CD14-positive monocyte (primary cell): ENCODE measurements around the gene ECPAS. TPM values are rescaled to one million over a fixed set of nuclear protein-coding genes. Genes with fewer than 3 reads are reported as not detected.

Experiments
- DNase-seq, 3 donors: peaks; one replicate each; pipeline ENCODE4 v3.0.0-alpha.2; 2011 to 2022
- H2AFZ ChIP-seq: 2 replicates; pipeline ENCODE4 v1.6.0; 2012; ENCODE audit warnings: mild to moderate bottlenecking, low read depth, low read length, inconsistent platforms; ENCODE audit not compliant: insufficient read depth, poor library complexity, severe bottlenecking
- H3K27ac ChIP-seq, 2 donors: 1 replicate in 1 of 2; 2 replicates in 1 of 2; pipeline ENCODE4 v1.5.1; 2012 to 2013; ENCODE audit warnings: low read length in 2 of 2, control low read depth in 1 of 2, inconsistent platforms in 1 of 2, low read depth in 1 of 2, mild to moderate bottlenecking in 1 of 2
- H3K27me3 ChIP-seq, 2 donors: one replicate each; pipeline versions ENCODE4 v1.6.0 to v1.6.1; 2011 to 2013; ENCODE audit warnings: low read length in 2 of 2; ENCODE audit not compliant: control insufficient read depth in 2 of 2, insufficient read depth in 2 of 2
- H3K36me3 ChIP-seq, 2 donors: replicated peaks in 1 of 2; 1 replicate in 1 of 2; 2 replicates in 1 of 2; pipeline versions ENCODE4 v1.5.1 to v1.6.1; 2012 to 2013; ENCODE audit warnings: low read length in 2 of 2, control low read depth in 1 of 2, inconsistent platforms in 1 of 2, mild to moderate bottlenecking in 1 of 2; ENCODE audit not compliant: insufficient read depth in 2 of 2, control insufficient read depth in 1 of 2
- H3K4me1 ChIP-seq, 2 donors: 1 replicate in 1 of 2; 2 replicates in 1 of 2; pipeline versions ENCODE4 v1.5.1 to v1.6.1; 2012 to 2013; ENCODE audit warnings: low read length in 2 of 2, control low read depth in 1 of 2, inconsistent platforms in 1 of 2, mild to moderate bottlenecking in 1 of 2, moderate library complexity in 1 of 2; ENCODE audit not compliant: insufficient read depth in 2 of 2, control insufficient read depth in 1 of 2
- H3K4me2 ChIP-seq: replicated peaks from 2 replicates; pipeline ENCODE3; 2012; ENCODE audit warnings: low read length, moderate library complexity, mild to moderate bottlenecking; ENCODE audit not compliant: poor library complexity, severe bottlenecking; ENCODE audit errors: extremely low read depth
- H3K4me3 ChIP-seq, 3 experiments: fragments of 200-600 bp in 1 of 3; sonication (generic) in 1 of 3; replicated peaks in 1 of 3; 1 replicate in 2 of 3; 2 replicates in 1 of 3; pipeline ENCODE4 v1.5.1; 2011 to 2013; ENCODE audit warnings: low read length in 3 of 3, mild to moderate bottlenecking in 3 of 3, control low read depth in 2 of 3, low read depth in 2 of 3, inconsistent platforms in 1 of 3, moderate library complexity in 1 of 3
- H3K79me2 ChIP-seq: 2 replicates; pipeline ENCODE4 v1.6.0; 2012; ENCODE audit warnings: mild to moderate bottlenecking, control low read depth, inconsistent platforms, low read length, moderate library complexity; ENCODE audit not compliant: insufficient read depth
- H3K9ac ChIP-seq: 2 replicates; pipeline ENCODE4 v1.6.0; 2017; ENCODE audit warnings: low read length, mild to moderate bottlenecking; ENCODE audit not compliant: insufficient read depth, poor library complexity, severe bottlenecking
- H3K9me3 ChIP-seq, 2 donors: replicated peaks in 1 of 2; 1 replicate in 1 of 2; 2 replicates in 1 of 2; pipeline versions ENCODE4 v1.5.1 to v1.6.1; 2012 to 2013; ENCODE audit warnings: low read length in 2 of 2, control low read depth in 1 of 2; ENCODE audit not compliant: control insufficient read depth in 1 of 2, insufficient read depth in 1 of 2
- H4K20me1 ChIP-seq: 2 replicates; pipeline ENCODE4 v1.6.0; 2012; ENCODE audit warnings: mild to moderate bottlenecking, low read length, control low read depth, moderate library complexity; ENCODE audit not compliant: insufficient read depth
- H3K27ac Mint-ChIP-seq, 7 donors: one replicate each; pipeline ENCODE4 v1.8.0; 2020; ENCODE audit warnings: mild to moderate bottlenecking in 7 of 7, mixed read lengths in 7 of 7, moderate library complexity in 6 of 7, inconsistent platforms in 2 of 7
- H3K27me3 Mint-ChIP-seq, 3 donors: one replicate each; pipeline ENCODE4 v1.8.0; 2021 to 2022; ENCODE audit warnings: low read depth in 3 of 3, mild to moderate bottlenecking in 3 of 3, mixed read lengths in 3 of 3, moderate library complexity in 3 of 3, inconsistent platforms in 1 of 3
- H3K36me3 Mint-ChIP-seq, 2 donors: one replicate each; pipeline ENCODE4 v1.8.0; 2020; ENCODE audit warnings: mixed read lengths in 2 of 2, inconsistent platforms in 1 of 2, mild to moderate bottlenecking in 1 of 2
- H3K4me1 Mint-ChIP-seq: one replicate; pipeline ENCODE4 v1.8.0; 2020; ENCODE audit warnings: mild to moderate bottlenecking, mixed read lengths
- H3K4me3 Mint-ChIP-seq, 2 donors: one replicate each; pipeline ENCODE4 v1.8.0; 2020; ENCODE audit warnings: mild to moderate bottlenecking in 2 of 2, mixed read lengths in 2 of 2, moderate library complexity in 1 of 2
- H3K9me3 Mint-ChIP-seq, 7 donors: one replicate each; pipeline ENCODE4 v1.8.0; 2020 to 2022; ENCODE audit warnings: mixed read lengths in 7 of 7, mild to moderate bottlenecking in 6 of 7, moderate library complexity in 6 of 7, inconsistent platforms in 2 of 7
- CTCF ChIP-seq: fragments of 200-600 bp; IDR thresholded peaks from one replicate; pipeline ENCODE4 v1.8.0; 2022; ENCODE audit warnings: antibody characterized with exemption, mild to moderate bottlenecking
- WGBS: methylation state at CpG from one replicate; pipeline ENCODE4 v1.1.5; 2013; ENCODE audit warnings: missing lambda C conversion rate; ENCODE audit not compliant: insufficient coverage; 5-methylcytosine and 5-hydroxymethylcytosine counted together
- intact Hi-C, 2 donors: fragments of 100-400 bp; cut with micrococcal nuclease; formaldehyde crosslinking; loops; one replicate each; pipeline versions ENCODE4 v1.15.0 to v1.15.1; 2023
- polyA plus RNA-seq, 3 donors: library from polyadenylated mRNA; depleted of rRNA in 1 of 3; unstranded in 2 of 3; stranded (reverse) in 1 of 3; fragments of 300-500 nt in 2 of 3; fragments of >200 nt in 1 of 3; fragmentation: Illumina TruSeq in 2 of 3; gene quantifications; 1 replicate in 2 of 3; 2 replicates in 1 of 3; pipeline ENCODE4 v1.2.3, GENCODE V29; 2012 to 2021

Gene ECPAS
- polyA plus RNA-seq, 3 donors, result 7.4 to 27.6 (median 15.9) TPM

GRCh38 chr9:111502506-111502905, 18.3 kb upstream of the ECPAS start:
- TF ChIP-seq CTCF, result no peak

GRCh38 chr9:111501648-111502047, 17.5 kb upstream of the ECPAS start:
- Histone ChIP-seq H3K4me2 (no peak overlapping the region), H3K9ac (no peak overlapping the region), H3K27me3 (no peaks in the 10 kb centered on the region), H3K79me2 (no peaks in the 10 kb centered on the region), H3K4me3 (no peak overlapping the region), H4K20me1 (no peaks in the 10 kb centered on the region), H3K9me3 (peaks cover 0 to 5% of the 10 kb centered on the region in 2 donors), H3K36me3 (no peaks in the 10 kb centered on the region), H2AFZ (no peak overlapping the region), H3K27ac (no peak overlapping the region), H3K4me1 (no peaks in the 10 kb centered on the region)
- WGBS, result 90% methylated on average over 3 of the region's 6 CpGs
- no peaks in the 10 kb centered on the region for H3K36me3 Mint-ChIP-seq
- peaks cover 1 to 7% (median 1%) of the 10 kb centered on the region in 3 donors for H3K27me3 Mint-ChIP-seq
- intact Hi-C loops, result no loop called here
- no peak for TF ChIP-seq CTCF
- H3K4me3 Mint-ChIP-seq, result no peak overlapping the region
- no peak for DNase-seq
- H3K9me3 Mint-ChIP-seq, result peaks cover 0 to 12% (median 6%) of the 10 kb centered on the region in 7 donors
- no peak overlapping the region for H3K27ac Mint-ChIP-seq
- no peaks in the 10 kb centered on the region for H3K4me1 Mint-ChIP-seq

More at GRCh38 chr9:111502506-111502905, 18.3 kb upstream of the ECPAS start:
- no peak overlapping the region for H3K4me2 ChIP-seq
- H3K27me3 ChIP-seq, result no peaks in the 10 kb centered on the region
- no peak overlapping the region for H3K4me3 Mint-ChIP-seq
- no peak overlapping the region for H2AFZ ChIP-seq
- no peak overlapping the region for H3K27ac Mint-ChIP-seq
- H3K79me2 ChIP-seq, result no peaks in the 10 kb centered on the region
- no peaks in the 10 kb centered on the region for H4K20me1 ChIP-seq
- no peaks in the 10 kb centered on the region for H3K4me1 Mint-ChIP-seq
- peaks cover 0 to 17% (median 11%) of the 10 kb centered on the region in 7 donors for H3K9me3 Mint-ChIP-seq
- peaks cover 1 to 9% (median 1%) of the 10 kb centered on the region in 3 donors for H3K27me3 Mint-ChIP-seq
- no peak overlapping the region for H3K9ac ChIP-seq
- peaks cover 0 to 5% of the 10 kb centered on the region in 2 donors for H3K9me3 ChIP-seq
- intact Hi-C loops, result no loop called here
- 95% methylated on average over 3 of the region's 3 CpGs for WGBS
- H3K36me3 ChIP-seq, result no peaks in the 10 kb centered on the region
- no peak overlapping the region for H3K27ac ChIP-seq
- no peaks in the 10 kb centered on the region for H3K4me1 ChIP-seq
- no peak for DNase-seq
- H3K36me3 Mint-ChIP-seq, result no peaks in the 10 kb centered on the region
- no peak overlapping the region for H3K4me3 ChIP-seq
